NCI-H1048 (cell line): ENCODE measurements around the gene PCMTD2.
"Not testable (repeated sequence)": the region's sequence is repeated elsewhere in the genome, so short reads cannot be mapped to it uniquely, and the experiment has no call there.

Experiments used
- DNase-seq: peaks from one replicate; lab custom pipeline; 2025; lab: John Stamatoyannopoulos, UW

Gene PCMTD2

DNA sequence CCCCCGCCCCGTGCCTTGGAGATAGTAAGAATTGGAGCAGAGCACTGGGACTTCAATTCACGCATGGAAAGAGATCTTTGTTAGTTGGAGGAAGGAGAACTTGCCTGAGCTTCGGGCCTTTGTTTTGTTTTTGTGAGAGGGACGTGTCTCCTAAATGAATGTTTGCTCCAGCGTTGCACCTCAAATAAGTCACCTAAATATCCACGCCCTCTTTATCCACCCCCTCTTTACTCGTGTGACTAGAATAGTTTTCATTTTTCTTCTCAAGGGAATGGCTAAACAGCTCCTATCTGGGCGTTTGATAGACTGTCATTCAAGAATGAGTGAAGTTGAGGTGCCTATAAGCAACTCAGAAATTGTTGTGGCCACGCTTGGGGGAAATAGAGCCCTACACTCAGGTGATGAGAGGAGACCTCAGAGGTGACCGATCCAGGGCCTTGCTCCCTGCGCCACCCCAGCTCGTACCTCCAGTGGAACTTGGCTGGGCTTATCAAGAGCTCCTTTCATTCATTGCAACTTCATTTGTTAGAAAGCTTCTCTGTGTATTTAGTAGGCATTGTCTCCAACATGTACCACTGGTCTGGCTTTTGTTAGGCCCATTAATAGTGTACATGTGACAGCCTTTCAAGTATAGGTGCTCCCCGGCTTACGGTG lies 861 bp downstream of the PCMTD2 start:
- DNase-seq, result no peak

DNA sequence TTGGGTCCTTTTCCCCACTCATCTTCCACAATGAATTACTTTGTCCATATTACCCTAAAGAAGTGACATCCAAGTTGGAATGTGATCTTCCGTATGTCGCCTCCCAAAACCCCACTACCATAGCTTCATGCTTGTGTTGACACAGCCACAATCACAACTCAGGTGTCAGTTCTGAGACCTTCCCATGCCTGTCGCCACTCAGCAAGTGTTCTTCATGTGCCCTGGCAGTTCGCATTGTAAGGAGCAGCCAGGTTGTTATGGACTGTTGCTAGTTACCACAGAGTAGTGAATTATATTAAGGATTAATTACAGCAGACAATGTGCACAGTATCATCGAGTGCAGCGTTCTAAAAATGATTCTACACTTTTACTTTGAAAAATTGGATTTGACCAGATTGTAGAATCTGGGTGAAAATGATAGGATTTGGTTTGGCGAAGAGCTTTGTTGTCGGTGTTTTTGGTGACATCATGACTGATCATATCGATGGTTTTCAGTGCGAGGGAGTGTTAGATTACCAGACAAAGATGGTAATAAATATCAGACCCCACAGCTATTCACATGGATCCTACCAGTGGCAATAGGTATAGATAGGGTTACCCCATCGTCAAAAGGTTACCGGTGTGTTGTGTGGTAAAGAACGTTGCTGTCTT lies 1.7 kb downstream of the PCMTD2 start:
- DNase-seq, result no peak

DNA sequence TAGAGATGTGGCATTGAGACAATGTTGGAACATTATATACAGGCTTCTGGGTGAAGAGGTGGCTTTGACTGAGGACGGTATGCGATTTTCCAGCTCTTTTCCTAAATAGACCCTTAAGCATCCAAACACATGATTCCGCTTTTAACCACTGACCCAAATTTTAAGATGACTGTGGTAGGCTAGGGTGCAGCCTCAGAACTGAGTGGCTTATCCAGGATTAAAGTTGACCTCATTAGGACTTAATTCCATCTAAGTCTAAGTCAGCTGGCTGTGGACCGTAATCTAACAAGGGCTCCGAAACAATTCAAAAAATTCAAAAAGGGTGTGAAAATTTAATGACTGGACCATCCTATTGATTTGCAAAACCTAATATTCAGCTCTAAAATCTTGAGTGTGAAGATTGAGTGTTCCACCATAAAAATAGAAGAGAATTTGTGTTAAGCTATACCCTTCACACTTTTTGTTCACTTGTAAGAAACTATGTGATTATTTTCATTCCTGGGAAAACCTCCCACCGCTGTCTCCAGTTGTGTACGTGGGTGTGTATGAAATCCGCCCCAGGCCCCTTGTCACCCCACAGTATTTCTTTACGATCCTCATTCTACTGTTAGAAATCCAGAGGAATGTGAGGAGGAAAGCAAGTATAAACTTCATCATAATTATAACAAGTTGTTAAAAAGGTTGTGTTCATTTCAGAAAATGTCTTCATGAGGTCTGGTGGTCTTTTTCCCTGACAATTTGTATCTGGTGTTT lies 2.7 kb downstream of the PCMTD2 start:
- DNase-seq, result no peak

DNA sequence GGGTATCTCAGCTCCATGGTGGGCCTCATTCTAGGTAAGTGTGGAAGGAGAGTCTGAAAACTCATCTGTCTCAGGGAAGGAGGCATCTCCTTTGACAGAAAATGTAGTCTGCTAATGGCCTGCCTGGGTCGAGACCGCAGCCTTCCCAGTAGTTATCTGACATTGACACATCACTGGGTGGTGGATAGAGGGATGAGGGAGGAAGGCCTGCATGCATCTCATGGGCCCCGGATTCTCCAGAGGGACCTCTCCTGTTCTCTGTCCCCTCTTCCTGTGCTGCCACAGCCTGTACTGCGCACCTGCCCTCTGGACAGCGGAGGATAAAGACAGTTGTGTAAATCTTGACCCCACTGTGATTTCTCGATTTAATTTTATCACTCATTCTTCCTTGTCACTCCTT lies 4.7 kb downstream of the PCMTD2 start:
- DNase-seq, result no peak

DNA sequence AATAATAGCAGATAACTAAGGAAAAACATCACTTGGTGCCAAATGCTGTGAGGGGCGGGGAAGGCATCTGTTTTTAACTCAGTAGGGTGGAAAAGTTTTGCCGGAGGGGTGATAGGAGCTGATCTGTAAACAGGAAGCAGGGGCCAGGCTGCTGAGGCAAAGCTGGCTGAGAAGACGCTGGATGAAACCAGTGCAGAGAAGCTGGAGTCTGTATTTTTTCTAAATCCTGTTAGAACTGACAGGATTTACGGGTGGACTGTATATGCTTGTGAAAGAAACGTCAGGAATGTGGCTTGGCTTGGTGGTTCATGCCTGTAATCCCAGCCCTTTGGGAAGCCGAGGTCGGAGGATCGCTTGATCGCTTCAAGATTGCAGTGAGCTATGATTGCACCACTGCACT lies 5.6 kb downstream of the PCMTD2 start:
- DNase-seq, result no peak

DNA sequence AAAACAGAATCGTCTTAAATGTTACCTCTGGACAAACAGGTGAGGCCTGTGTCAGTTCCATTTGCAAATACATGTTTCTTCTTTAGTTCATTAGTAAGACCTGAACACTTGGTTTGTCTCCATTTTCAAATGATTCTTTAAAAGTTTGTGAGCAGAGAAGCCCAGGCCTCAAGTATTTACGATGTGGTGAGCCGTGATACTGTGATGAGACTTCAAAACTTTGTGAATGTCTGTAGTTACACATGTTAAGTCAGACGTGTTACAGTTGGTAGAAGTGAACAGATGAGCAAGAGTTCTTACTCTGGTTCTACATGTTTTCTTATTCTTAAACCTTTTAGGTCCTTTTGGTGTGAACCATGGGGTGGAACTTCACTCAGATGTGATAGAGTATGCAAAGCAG lies 8.5 kb downstream of the PCMTD2 start:
- DNase-seq, result no peak

DNA sequence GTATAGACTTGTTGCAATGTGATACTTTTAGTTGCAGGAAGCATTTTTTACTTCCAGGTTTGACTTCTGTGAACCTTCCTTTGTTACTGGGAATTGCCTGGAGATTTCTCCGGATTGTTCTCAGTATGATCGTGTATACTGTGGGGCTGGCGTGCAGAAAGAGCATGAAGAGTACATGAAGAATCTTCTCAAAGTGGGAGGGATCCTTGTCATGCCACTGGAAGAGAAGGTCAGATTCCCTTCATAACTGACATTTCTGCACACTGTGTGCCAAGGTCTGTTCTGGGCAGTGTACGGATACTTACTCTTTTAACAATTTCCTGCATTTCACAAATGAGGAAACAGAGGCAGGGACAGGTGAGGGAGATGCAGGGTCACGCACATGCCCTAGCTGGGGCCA lies 9.7 kb downstream of the PCMTD2 start:
- no peak for DNase-seq

DNA sequence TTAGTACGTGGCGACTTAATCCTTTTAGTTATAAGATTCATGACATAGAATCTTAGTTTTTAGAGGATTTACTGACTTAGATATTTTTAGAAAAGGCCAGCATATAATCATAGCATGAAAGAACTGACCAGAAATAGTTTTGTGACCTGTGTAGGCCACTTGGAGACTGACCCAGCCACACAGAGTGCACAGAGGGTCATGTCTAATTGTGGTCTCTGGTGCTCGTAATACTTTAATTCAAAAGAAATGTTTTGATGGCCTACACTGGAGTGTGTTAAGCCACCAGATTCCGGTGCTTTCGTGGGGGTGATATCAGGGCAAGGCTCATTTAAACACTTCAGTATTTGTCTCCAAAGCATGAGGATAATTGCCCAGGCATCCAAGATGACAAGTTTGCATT lies 11.4 kb downstream of the PCMTD2 start:
- no peak for DNase-seq

DNA sequence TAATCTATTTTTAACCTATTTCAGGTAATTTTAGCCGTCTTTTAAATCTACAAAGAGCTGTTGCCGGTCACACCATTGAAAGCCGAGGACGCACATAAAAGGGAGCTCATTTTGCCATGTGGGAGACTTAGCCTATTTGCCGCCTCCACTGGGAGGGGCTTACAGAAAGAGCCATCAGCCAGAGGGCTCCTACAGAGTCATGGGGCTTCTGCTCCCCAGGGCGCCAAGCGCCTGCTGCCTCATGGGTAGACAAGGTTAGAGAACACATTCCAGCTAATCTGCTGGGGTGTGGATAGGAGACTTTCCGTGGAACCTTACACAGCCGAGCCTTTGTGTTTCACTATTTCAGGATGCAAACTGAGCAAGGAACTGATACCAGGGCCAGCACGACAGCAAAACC lies 12.6 kb downstream of the PCMTD2 start:
- no peak for DNase-seq

DNA sequence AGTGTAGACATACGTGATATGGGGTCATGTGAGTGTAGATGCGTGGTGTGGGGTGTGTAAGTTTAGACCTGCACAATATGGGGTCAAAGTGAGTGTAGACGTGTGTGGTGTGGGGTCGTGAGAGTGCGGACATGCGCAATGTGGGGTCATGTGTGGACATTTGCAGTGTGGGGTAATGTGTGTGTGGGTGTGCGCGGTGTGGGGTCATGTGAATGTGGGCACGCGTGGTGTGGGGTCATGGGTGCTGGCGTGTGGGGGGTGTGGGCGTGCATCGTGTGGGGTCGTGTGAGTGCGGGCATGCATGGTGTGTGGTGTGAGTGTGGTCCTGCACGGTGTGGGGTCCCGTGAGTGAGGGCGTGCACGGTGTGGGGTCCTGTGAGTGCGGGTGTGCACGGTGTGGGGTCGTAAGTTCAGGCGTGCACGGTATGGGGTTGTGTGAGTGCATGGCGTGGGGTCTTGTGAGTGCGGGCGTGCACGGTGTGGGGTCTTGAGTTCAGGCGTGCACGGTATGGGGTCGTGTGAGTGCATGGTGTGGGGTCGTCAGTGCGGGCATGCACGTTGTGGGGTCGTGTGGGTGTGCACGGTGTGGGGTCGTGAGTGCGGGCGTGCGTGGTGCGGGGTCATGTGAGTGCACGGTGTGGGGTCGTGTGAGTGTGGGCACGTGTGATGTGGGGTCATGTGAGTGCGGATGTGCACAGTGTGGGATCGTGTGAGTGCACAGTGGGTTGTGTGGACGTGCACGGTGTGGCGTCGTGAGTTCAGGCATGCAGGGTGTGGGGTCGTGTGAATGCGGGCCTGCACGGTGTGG lies 14.3 kb downstream of the PCMTD2 start:
- DNase-seq, result no peak

DNA sequence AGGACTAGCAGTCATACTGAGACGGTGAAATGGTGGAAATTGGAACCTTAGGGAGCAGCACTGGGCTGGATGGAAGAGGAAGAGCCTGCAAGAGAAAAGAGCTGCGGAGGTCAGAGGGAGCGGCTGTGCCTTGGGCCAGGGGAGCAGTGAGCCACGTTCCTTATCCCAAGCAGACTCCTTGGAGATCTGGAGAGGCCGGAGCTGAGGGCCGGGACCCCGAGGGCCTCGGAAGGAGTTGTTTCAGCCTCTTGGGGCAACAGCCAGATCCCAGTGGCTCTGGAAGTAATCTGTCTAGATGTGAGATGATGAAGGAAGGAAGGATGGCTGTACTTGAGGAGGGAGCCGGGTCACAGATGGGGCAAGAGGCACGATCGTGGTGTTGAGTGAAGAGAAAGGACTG lies 16.1 kb downstream of the PCMTD2 start:
- DNase-seq, result no peak

DNA sequence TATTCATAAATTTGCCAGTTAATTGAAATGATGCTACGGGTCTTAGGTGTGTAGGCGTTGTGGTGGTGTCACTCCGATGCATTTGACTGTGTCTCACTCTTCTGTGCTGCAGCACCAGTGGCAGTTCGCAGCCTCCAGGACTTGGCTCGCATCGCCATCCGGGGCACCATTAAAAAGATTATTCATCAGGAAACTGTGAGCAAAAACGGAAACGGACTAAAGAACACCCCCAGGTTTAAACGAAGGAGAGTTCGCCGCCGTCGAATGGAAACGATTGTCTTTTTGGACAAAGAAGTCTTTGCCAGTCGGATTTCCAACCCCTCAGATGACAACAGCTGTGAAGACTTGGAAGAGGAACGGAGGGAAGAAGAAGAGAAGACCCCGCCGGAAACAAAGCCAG lies 17.6 kb downstream of the PCMTD2 start:
- DNase-seq, result no peak

DNA sequence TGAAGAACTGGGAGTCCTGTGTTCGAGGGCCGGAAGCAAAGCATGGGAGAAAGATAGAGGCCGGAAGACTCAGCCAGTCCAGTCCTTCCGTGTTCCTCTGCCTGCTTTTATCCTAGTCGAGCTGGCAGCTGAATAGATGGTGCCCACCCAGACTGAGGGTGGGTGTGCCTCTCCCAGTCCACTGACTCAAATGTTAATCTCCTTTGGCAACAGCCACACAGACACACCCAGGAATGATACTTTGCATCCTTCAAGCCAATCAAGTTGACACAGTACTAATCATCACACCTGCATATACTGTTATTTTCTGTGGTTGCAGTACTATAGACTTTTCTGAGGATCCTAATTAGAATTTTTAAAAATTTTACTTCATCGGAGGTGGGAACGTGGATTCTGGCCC lies 21.3 kb downstream of the PCMTD2 start:
- no peak for DNase-seq

DNA sequence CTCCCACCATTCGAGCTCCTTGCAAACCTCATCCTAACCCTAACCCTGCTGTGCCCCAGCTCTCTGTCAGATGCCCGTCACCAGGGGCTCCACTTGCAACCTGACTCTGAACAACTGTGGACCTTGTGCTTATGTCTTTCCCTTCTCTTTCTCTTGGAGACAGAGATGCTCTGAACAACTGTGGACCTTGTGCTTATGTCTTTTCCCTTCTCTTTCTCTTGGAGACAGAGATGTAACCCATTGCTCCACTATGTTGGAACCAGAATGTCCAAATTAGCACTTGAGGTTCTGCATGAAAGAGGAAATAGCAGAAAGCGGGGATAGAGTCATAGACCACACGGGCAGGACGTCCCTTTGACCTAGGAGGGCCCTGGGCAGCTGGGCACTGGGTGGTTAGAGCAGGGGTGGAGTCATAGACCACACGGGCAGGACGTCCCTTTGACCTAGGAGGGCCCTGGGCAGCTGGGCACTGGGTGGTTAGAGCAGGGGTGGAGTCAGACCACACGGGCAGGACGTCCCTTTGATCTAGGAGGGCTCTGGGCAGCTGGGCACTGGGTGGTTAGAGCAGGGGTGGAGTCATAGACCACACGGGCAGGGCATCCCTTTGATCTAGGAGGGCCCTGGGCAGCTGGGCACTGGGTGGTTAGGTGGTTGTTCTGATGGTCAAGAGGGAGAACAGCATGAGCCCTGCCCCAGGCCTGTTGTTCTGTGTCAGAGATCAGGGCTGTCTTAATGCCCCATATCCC lies 22.2 kb downstream of the PCMTD2 start:
- no peak for DNase-seq

DNA sequence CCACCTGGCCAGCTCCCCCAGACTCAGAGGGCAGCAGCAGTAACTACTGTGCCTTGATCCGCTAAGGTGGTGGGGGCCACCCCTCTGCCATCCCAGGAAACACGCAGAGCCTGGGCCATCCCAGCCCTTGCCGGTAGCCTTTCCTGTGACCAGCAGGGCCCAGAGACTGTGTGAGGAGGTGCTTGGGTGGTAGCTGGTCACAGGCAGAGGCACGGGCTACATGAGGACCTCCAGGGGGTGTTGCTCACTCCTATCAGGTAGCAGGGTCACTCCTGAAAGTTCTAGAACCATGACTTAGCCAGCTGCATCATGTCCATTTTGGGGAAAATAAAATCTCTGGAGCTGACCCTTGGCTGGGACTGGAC lies 22.8 kb downstream of the PCMTD2 start:
- DNase-seq, result no peak

DNA sequence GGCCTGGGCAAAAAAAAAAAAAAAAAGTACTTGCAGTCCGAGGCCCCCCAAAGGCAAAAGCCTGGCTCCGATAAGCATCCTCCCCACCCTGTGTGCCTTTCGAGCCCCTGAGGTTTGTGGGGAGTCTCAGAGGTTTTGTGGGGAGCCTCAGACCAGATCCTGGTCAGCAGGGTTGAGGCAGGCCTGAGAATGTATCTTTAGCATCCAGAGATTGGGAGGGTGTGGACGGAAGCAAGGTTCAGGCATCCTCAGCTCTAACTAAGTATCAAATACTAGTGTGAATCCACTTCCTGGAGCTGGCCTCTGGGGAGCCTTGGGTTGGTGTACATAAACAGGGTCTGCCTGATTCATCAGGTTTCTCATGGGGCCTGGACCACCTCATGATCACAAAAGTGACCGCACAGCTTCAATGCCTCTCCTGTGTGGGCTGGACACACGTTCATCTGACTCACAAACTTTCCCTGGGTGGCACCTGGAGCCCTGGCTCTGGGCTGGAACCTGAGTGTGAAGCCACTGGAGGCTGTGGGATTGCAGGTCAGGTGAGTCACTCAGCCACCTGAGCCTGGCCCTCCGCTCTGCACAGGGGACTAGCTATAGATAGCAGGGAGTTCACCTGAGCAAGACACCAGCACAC lies 24.4 kb downstream of the PCMTD2 start:
- no peak for DNase-seq

DNA sequence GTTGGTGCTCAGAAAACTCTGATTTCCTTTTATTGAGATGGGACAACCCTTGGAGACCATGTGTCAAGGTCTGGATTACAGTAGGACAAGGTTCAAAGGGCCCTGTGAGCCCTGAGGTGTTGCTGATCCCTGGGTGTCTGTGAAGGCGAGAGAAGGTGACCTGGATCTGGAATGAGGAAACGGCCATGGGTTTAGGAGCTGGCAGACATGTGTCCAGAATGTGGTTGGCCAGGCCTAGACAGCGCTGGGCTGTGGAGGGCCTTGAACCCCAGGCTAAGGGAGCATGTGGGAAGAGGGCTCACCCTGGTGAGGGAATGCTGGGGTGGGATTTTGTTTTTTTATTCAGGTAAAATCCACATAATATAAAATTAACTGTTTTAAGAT lies 24.9 kb downstream of the PCMTD2 start:
- DNase-seq, result no peak

DNA sequence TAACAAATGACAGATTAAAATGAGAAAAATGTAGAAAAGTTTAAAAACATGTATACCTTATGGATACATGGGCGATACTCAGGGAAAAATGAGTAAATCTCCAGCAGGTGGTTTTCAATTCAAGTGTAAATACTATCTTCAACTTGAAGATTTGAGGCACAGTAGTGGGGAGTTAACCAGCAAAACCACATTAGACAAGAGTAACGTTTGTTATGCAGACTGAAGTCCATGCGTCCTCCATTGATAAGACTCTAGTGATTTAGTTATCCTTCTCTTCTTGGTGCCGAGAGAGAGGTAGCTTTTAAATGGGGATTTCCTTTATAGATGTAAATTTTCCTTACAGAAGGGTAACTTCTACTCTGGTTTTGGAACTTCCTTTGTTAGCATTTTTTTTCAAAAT lies 28.1 kb downstream of the PCMTD2 start:
- no peak for DNase-seq

DNA sequence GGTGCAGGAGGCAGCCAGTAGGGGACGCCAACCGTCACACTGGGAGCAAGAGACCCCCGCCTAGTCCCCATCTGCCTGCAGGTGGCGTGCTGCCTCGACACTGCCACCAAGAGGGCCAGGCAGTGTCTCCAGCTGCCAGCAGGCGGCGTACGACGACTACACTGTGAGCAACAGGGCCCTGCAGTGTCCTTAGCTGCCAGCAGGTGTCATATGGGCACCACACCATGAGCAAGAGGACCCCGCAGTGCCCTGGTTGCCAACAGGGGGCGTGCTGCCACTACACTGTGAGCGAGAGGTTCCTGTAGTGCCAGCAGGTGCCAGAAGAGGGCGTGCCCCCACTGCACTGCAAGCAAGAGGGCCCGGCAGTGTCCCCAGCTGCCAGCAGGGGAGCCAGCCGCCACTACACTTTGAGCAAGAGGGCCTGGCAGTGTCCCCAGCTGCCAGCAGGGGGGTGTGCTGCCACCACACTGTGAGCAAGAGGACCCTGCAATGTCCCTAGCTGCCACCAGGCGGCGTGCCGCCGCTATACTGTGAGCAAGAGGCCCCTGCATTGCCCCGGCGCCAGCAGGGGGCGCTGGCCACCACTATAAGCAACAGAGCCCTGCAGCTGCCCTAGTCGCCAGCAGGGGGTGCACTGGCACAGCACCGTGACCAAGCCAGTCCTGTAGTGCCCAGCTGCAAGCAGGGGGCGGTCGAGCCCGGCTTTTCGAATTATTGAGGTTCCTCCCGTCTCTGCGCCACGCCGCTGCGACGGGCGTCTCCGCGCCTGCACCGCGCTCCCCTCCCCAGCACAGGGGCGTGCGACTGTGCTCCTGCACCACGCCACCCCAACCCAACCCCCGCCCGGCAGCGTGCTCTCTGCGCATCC lies 30.3 kb downstream of the PCMTD2 start:
- not testable (repeated sequence) for DNase-seq

DNA sequence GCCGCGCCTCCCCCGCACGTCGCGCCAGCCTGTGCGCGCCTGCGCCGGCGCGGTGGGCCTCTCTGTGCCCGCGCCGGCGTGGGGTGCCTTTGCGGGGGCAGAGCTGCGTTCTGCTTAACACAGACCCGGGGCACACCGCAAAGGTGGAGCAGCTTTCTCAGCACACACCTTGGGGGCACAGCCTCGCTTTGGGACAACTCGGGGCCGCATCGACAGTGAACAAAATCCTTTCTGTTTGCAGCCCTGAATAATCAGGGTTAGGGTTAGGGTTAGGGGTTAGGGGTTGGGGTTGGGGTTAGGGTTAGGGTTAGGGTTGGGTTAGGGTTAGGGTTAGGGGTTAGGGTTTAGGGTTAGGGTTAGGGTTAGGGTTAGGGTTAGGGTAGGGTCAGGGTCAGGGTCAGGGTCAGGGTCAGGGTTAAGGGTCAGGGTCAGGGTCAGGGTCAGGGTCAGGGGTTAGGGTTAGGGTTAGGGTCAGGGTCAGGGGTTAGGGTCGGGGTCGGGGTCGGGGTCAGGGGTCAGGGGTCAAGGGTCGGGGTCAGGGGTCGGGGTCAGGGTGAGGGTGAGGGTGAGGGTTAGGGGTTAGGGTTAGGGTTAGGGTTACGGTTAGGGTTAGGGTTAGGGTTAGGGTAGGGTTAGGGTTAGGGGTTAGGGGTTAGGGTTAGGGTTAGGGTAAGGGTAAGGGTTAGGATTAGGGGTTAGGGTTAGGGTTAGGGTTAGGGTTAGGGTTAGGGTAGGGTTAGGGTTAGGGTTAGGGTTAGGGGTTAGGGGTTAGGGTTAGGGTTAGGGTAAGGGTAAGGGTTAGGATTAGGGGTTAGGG lies 31.1 kb downstream of the PCMTD2 start:
- not testable (repeated sequence) for DNase-seq
